ENCODE measurements around the gene SUCLA2.
"Not testable (repeated sequence)": the region's sequence is repeated elsewhere in the genome, so short reads cannot be mapped to it uniquely, and the experiment has no call there.

GRCh38 chr13:47945146-47945545, 55.9 kb downstream of the SUCLA2 start:
- not testable (repeated sequence) for TF ChIP-seq CTCF (IDR thresholded peaks at IDR 0.05 in 2 of 3, conservative IDR thresholded peaks at IDR 0.05 in 1 of 3; ENCODE audit: borderline replicate concordance in 1 of 3, insufficient read depth in 1 of 3, low read depth in 2 of 3, low read length in 2 of 3); RAD21 (IDR thresholded peaks at IDR 0.05; ENCODE audit: low read depth); POLR2A (IDR thresholded peaks at IDR 0.05; ENCODE audit: borderline replicate concordance, extremely low read depth, insufficient read depth, insufficient read length)
